HEK293 (cell line): ENCODE measurements around the gene MACROD1.

ENCODE experiments used
- GFI1B ChIP-seq: fragments of 450-650 bp; formaldehyde crosslinking; IDR thresholded peaks from 2 replicates; pipeline ENCODE4 v1.5.1; 2016; ENCODE audit warnings: missing biosample characterization, missing genetic modification characterization
- GLI2 ChIP-seq: fragments of 450-650 bp; formaldehyde crosslinking; IDR thresholded peaks from 2 replicates; pipeline ENCODE4; 2017; ENCODE audit warnings: missing biosample characterization, missing genetic modification characterization, low read depth, borderline replicate concordance
- GLIS2 ChIP-seq: fragments of 450-650 bp; formaldehyde crosslinking; IDR thresholded peaks from 2 replicates; pipeline ENCODE4 v1.5.1; 2016; ENCODE audit warnings: missing biosample characterization, missing genetic modification characterization
- HOXD13 ChIP-seq: sonication (generic); formaldehyde crosslinking; IDR thresholded peaks from 2 replicates; pipeline ENCODE4 v1.8.0; 2022; ENCODE audit warnings: missing genetic modification reagents, borderline replicate concordance
- KLF7 ChIP-seq: fragments of 450-650 bp; formaldehyde crosslinking; IDR thresholded peaks from 2 replicates; pipeline ENCODE4 v1.5.1; 2016; ENCODE audit warnings: missing biosample characterization, missing genetic modification characterization, borderline replicate concordance
- MZF1 ChIP-seq: fragments of 450-650 bp; formaldehyde crosslinking; IDR thresholded peaks from 2 replicates; pipeline ENCODE4 v1.5.1; 2017; ENCODE audit warnings: missing biosample characterization, missing genetic modification characterization, borderline replicate concordance
- OSR2 ChIP-seq: fragments of 450-650 bp; formaldehyde crosslinking; IDR thresholded peaks from 2 replicates; pipeline ENCODE4 v1.5.1; 2016; ENCODE audit warnings: missing biosample characterization, missing genetic modification characterization
- PRDM1 ChIP-seq: fragments of 450-650 bp; formaldehyde crosslinking; IDR thresholded peaks from 2 replicates; pipeline ENCODE4; 2016; ENCODE audit warnings: missing biosample characterization, missing genetic modification characterization
- REPIN1 ChIP-seq: fragments of 450-650 bp; formaldehyde crosslinking; IDR thresholded peaks from 2 replicates; pipeline ENCODE4 v1.5.1; 2017; ENCODE audit warnings: missing biosample characterization, missing genetic modification characterization, low read depth
- SCRT1 ChIP-seq: fragments of 450-650 bp; formaldehyde crosslinking; IDR thresholded peaks from 2 replicates; pipeline ENCODE4 v1.5.1; 2016; ENCODE audit warnings: missing biosample characterization, missing genetic modification characterization, borderline replicate concordance
- TCF7L2 ChIP-seq: IDR thresholded peaks from 2 replicates; pipeline ENCODE4 v1.6.1; 2011; ENCODE audit warnings: low read depth, mild to moderate bottlenecking, inconsistent platforms, low read length, moderate library complexity, borderline replicate concordance
- ZNF133 ChIP-seq: fragments of 450-650 bp; formaldehyde crosslinking; IDR thresholded peaks from 2 replicates; pipeline ENCODE4 v1.5.1; 2016; ENCODE audit warnings: missing biosample characterization, missing genetic modification characterization
- ZNF140 ChIP-seq: fragments of 450-650 bp; formaldehyde crosslinking; IDR thresholded peaks from 2 replicates; pipeline ENCODE4 v1.5.1; 2016; ENCODE audit warnings: missing biosample characterization, missing genetic modification characterization
- ZNF223 ChIP-seq: fragments of 450-650 bp; formaldehyde crosslinking; IDR thresholded peaks from 2 replicates; pipeline ENCODE4 v1.5.1; 2016; ENCODE audit warnings: missing biosample characterization, missing genetic modification characterization
- ZNF248 ChIP-seq: fragments of 450-650 bp; formaldehyde crosslinking; IDR thresholded peaks from 2 replicates; pipeline ENCODE4 v1.5.1; 2017; ENCODE audit warnings: missing biosample characterization, missing genetic modification characterization
- ZNF341 ChIP-seq: fragments of 450-650 bp; formaldehyde crosslinking; IDR thresholded peaks from 2 replicates; pipeline ENCODE4; 2016; ENCODE audit warnings: low read depth, missing biosample characterization, missing genetic modification characterization
- ZNF501 ChIP-seq: fragments of 450-650 bp; formaldehyde crosslinking; IDR thresholded peaks from 2 replicates; pipeline ENCODE4 v1.5.1; 2016; ENCODE audit warnings: missing biosample characterization, missing genetic modification characterization
- ZNF510 ChIP-seq: fragments of 450-650 bp; formaldehyde crosslinking; IDR thresholded peaks from 2 replicates; pipeline ENCODE4 v1.5.1; 2018; ENCODE audit warnings: mild to moderate bottlenecking, missing genetic modification characterization, missing biosample characterization; ENCODE audit not compliant: insufficient replicate concordance
- ZNF624 ChIP-seq: fragments of 450-650 bp; formaldehyde crosslinking; IDR thresholded peaks from 2 replicates; pipeline ENCODE4 v1.5.1; 2017; ENCODE audit warnings: missing biosample characterization, missing genetic modification characterization
- ZNF654 ChIP-seq: fragments of 450-650 bp; formaldehyde crosslinking; IDR thresholded peaks from 2 replicates; pipeline ENCODE4 v1.5.1; 2016; ENCODE audit warnings: low read depth, missing biosample characterization, missing genetic modification characterization
- ZNF747 ChIP-seq: fragments of 450-650 bp; formaldehyde crosslinking; IDR thresholded peaks from 2 replicates; pipeline ENCODE4 v1.5.1; 2016; ENCODE audit warnings: missing biosample characterization, missing genetic modification characterization
- ZNF837 ChIP-seq: fragments of 450-650 bp; formaldehyde crosslinking; IDR thresholded peaks from 2 replicates; pipeline ENCODE4 v1.5.1; 2016; ENCODE audit warnings: missing biosample characterization, missing genetic modification characterization
- ZSCAN16 ChIP-seq: fragments of 450-650 bp; formaldehyde crosslinking; IDR thresholded peaks from 2 replicates; pipeline ENCODE4 v1.5.1; 2016; ENCODE audit warnings: missing biosample characterization, missing genetic modification characterization
- TF ChIP-seq, protein P1 (sequence below): fragments of 450-650 bp; formaldehyde crosslinking; IDR thresholded peaks from 2 replicates; pipeline ENCODE4 v1.5.1; 2016; ENCODE audit warnings: missing biosample characterization, missing genetic modification characterization
- TF ChIP-seq, protein P2 (sequence below): fragments of 450-650 bp; formaldehyde crosslinking; IDR thresholded peaks from 2 replicates; pipeline ENCODE4 v1.5.1; 2016; ENCODE audit warnings: missing biosample characterization, missing genetic modification characterization
- TF ChIP-seq, protein P3 (sequence below): fragments of 450-650 bp; formaldehyde crosslinking; IDR thresholded peaks from 2 replicates; pipeline ENCODE4 v1.5.1; 2016; ENCODE audit warnings: missing biosample characterization, missing genetic modification characterization
- TF ChIP-seq, protein P4 (sequence below): sonication (generic); formaldehyde crosslinking; IDR thresholded peaks from 2 replicates; pipeline ENCODE4 v1.8.1; 2022; ENCODE audit warnings: mild to moderate bottlenecking, moderate library complexity, missing genetic modification reagents
- TF ChIP-seq, protein P5 (sequence below): fragments of 450-650 bp; formaldehyde crosslinking; IDR thresholded peaks from 2 replicates; pipeline ENCODE4 v1.5.1; 2016; ENCODE audit warnings: missing biosample characterization, missing genetic modification characterization
- TF ChIP-seq, protein P6 (sequence below): fragments of 450-650 bp; formaldehyde crosslinking; IDR thresholded peaks from 2 replicates; pipeline ENCODE4 v1.5.1; 2016; ENCODE audit warnings: missing biosample characterization, missing genetic modification characterization

MACROD1 gene

DNA sequence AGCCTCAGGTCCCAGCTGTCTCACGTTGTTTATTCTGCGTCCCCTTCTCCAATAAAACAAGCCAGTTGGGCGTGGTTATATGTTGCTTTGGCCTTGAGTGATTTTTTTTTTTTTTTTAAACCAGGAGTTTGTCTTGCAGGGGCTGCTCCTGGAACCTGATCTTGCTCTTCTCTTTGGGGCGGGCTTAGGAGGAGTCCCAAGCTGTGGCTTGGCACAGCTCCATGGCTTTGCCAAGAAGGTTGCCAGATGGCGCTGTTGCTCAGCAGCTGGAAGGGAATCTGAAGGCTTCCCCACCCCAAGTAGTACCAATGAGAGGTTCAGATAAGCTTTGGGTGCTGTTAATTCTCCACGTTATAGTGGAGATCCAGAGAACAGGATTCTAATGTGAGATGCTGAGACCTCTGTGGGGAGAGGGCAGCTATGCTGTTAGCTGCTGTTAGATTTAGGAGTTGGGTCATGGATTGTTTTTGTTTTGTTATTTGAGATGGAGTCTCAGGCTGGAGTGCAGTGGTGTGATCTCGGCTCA lies 38.6 kb upstream of the MACROD1 start (continued):
- no peak for TF ChIP-seq ZNF501
- TF ChIP-seq GLIS2 (tag by site-specific recombination): no peak
- no peak for TF ChIP-seq GLI2 (tag by site-specific recombination)
- no peak for TF ChIP-seq ZNF837 (tag by site-specific recombination)
- 0 out of 2 replicates have a peak, but pooled peaks have one; percentile 24 for TF ChIP-seq KLF7 (tag by site-specific recombination)
- TF ChIP-seq TCF7L2: no peak
- TF ChIP-seq ZNF510 (tag by site-specific recombination): no peak
- TF ChIP-seq ZNF654 (tag by site-specific recombination): peak; percentile 52
- TF ChIP-seq OSR2 (tag by site-specific recombination): peak; percentile 74; the same call in 1 of the 2 replicates
- TF ChIP-seq MZF1 (tag by site-specific recombination): no peak
- no peak for TF ChIP-seq HOXD13 (CRISPR knock-in tag)
- TF ChIP-seq ZNF747: no peak
- no peak for TF ChIP-seq REPIN1
- no peak for TF ChIP-seq ZNF223
- TF ChIP-seq, protein P1, sequence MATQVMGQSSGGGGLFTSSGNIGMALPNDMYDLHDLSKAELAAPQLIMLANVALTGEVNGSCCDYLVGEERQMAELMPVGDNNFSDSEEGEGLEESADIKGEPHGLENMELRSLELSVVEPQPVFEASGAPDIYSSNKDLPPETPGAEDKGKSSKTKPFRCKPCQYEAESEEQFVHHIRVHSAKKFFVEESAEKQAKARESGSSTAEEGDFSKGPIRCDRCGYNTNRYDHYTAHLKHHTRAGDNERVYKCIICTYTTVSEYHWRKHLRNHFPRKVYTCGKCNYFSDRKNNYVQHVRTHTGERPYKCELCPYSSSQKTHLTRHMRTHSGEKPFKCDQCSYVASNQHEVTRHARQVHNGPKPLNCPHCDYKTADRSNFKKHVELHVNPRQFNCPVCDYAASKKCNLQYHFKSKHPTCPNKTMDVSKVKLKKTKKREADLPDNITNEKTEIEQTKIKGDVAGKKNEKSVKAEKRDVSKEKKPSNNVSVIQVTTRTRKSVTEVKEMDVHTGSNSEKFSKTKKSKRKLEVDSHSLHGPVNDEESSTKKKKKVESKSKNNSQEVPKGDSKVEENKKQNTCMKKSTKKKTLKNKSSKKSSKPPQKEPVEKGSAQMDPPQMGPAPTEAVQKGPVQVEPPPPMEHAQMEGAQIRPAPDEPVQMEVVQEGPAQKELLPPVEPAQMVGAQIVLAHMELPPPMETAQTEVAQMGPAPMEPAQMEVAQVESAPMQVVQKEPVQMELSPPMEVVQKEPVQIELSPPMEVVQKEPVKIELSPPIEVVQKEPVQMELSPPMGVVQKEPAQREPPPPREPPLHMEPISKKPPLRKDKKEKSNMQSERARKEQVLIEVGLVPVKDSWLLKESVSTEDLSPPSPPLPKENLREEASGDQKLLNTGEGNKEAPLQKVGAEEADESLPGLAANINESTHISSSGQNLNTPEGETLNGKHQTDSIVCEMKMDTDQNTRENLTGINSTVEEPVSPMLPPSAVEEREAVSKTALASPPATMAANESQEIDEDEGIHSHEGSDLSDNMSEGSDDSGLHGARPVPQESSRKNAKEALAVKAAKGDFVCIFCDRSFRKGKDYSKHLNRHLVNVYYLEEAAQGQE (tag by site-specific recombination): no peak
- no peak for TF ChIP-seq ZNF624 (tag by site-specific recombination)
- TF ChIP-seq GFI1B (tag by site-specific recombination): no peak
- TF ChIP-seq, protein P2, sequence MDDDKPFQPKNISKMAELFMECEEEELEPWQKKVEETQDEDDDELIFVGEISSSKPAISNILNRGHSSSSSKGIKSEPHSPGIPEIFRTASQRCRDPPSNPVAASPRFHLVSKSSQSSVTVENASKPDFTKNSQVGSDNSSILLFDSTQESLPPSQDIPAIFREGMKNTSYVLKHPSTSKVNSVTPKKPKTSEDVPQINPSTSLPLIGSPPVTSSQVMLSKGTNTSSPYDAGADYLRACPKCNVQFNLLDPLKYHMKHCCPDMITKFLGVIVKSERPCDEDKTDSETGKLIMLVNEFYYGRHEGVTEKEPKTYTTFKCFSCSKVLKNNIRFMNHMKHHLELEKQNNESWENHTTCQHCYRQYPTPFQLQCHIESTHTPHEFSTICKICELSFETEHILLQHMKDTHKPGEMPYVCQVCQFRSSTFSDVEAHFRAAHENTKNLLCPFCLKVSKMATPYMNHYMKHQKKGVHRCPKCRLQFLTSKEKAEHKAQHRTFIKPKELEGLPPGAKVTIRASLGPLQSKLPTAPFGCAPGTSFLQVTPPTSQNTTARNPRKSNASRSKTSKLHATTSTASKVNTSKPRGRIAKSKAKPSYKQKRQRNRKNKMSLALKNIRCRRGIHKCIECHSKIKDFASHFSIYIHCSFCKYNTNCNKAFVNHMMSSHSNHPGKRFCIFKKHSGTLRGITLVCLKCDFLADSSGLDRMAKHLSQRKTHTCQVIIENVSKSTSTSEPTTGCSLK (tag by site-specific recombination): no peak
- TF ChIP-seq, protein P3, sequence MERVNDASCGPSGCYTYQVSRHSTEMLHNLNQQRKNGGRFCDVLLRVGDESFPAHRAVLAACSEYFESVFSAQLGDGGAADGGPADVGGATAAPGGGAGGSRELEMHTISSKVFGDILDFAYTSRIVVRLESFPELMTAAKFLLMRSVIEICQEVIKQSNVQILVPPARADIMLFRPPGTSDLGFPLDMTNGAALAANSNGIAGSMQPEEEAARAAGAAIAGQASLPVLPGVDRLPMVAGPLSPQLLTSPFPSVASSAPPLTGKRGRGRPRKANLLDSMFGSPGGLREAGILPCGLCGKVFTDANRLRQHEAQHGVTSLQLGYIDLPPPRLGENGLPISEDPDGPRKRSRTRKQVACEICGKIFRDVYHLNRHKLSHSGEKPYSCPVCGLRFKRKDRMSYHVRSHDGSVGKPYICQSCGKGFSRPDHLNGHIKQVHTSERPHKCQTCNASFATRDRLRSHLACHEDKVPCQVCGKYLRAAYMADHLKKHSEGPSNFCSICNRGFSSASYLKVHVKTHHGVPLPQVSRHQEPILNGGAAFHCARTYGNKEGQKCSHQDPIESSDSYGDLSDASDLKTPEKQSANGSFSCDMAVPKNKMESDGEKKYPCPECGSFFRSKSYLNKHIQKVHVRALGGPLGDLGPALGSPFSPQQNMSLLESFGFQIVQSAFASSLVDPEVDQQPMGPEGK (tag by site-specific recombination): peak; percentile 85
- TF ChIP-seq PRDM1 (tag by site-specific recombination): no peak
- TF ChIP-seq ZNF248 (tag by site-specific recombination): no peak
- TF ChIP-seq, protein P4, sequence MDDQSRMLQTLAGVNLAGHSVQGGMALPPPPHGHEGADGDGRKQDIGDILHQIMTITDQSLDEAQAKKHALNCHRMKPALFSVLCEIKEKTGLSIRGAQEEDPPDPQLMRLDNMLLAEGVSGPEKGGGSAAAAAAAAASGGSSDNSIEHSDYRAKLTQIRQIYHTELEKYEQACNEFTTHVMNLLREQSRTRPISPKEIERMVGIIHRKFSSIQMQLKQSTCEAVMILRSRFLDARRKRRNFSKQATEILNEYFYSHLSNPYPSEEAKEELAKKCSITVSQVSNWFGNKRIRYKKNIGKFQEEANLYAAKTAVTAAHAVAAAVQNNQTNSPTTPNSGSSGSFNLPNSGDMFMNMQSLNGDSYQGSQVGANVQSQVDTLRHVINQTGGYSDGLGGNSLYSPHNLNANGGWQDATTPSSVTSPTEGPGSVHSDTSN (CRISPR knock-in tag): no peak
- no peak for TF ChIP-seq ZSCAN16 (tag by site-specific recombination)
- TF ChIP-seq SCRT1 (tag by site-specific recombination): no peak
- TF ChIP-seq ZNF133 (tag by site-specific recombination): no peak
- peak; percentile 98 for TF ChIP-seq ZNF341 (tag by site-specific recombination)
- TF ChIP-seq, protein P5, sequence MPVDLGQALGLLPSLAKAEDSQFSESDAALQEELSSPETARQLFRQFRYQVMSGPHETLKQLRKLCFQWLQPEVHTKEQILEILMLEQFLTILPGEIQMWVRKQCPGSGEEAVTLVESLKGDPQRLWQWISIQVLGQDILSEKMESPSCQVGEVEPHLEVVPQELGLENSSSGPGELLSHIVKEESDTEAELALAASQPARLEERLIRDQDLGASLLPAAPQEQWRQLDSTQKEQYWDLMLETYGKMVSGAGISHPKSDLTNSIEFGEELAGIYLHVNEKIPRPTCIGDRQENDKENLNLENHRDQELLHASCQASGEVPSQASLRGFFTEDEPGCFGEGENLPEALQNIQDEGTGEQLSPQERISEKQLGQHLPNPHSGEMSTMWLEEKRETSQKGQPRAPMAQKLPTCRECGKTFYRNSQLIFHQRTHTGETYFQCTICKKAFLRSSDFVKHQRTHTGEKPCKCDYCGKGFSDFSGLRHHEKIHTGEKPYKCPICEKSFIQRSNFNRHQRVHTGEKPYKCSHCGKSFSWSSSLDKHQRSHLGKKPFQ: no peak; the same call in 1 of the 2 replicates
- no peak for TF ChIP-seq ZNF140 (tag by site-specific recombination)
- TF ChIP-seq, protein P6, sequence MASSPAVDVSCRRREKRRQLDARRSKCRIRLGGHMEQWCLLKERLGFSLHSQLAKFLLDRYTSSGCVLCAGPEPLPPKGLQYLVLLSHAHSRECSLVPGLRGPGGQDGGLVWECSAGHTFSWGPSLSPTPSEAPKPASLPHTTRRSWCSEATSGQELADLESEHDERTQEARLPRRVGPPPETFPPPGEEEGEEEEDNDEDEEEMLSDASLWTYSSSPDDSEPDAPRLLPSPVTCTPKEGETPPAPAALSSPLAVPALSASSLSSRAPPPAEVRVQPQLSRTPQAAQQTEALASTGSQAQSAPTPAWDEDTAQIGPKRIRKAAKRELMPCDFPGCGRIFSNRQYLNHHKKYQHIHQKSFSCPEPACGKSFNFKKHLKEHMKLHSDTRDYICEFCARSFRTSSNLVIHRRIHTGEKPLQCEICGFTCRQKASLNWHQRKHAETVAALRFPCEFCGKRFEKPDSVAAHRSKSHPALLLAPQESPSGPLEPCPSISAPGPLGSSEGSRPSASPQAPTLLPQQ (tag by site-specific recombination): peak; percentile 56; the same call in 1 of the 2 replicates
